Measurements from ENCODE around the gene P4HB.
A peak's percentile ranks its signal among the peaks of the same experiment; 100 is the strongest.

The P4HB gene

GRCh38 chr17:81895400-81895799 lies 35.1 kb upstream of the P4HB start:
- no peak for DNase-seq

DNA sequence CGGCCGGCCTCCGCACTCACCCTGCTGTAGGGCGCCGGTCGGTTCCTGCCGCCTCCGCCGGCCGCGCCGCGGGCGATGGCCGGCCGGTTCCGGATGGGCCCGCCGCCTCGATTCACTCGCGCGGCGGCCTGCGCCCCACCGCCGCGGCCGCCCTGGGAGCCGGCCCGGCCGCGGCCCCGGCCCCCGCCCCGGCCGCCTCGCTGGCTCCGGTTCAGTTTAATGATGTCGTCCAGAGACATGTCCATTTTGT lies 30.9 kb upstream of the P4HB start:
- DNase-seq: no peak

DNA sequence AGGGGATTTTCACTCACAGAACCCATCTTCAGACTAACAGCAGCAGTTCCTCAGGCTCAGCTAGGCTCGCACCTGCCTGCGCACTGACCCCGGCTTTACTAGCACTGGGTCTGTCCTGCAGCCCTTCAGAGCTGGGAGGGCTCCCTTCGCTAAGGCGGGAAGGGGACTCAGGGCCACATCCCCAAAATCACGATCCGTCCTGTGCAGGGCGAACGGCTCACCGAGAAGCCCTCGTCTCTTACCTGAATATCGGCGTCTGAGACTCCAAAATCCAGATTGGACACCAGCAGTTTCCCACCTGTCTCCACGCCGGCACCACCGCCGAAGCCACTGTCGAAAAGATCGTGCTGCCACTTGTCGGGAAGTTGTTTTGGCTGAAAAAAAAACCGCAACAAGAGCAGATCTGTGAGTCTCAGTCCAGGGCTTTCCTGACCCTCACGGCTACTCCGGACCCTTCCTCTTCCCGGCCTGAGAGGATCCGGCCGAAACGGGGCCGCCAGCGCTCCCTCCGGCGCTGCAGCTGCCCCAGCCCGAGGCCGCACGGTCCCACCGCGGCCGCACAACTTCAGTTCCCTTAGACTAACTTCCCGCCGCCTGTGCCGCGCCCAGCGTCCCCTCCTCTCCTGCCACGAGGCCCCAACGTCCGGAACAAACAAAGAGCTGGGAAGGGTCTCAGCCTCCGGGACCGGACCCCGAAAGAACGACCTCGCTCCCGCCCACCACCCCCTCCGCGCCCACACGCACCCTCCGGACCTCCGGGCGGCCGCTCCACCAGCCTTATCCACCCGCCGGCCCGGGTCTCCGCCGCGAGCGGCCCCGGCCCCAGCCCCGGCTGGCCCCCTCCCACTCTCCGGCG lies 30.3 kb upstream of the P4HB start:
- DNase-seq: no peak

- DNase-seq: no peak
These were observed 29.3 kb upstream of the P4HB start for GRCh38 chr17:81889602-81890001.

GRCh38 chr17:81888988-81889595 lies 28.8 kb upstream of the P4HB start:
- DNase-seq: no peak

DNA sequence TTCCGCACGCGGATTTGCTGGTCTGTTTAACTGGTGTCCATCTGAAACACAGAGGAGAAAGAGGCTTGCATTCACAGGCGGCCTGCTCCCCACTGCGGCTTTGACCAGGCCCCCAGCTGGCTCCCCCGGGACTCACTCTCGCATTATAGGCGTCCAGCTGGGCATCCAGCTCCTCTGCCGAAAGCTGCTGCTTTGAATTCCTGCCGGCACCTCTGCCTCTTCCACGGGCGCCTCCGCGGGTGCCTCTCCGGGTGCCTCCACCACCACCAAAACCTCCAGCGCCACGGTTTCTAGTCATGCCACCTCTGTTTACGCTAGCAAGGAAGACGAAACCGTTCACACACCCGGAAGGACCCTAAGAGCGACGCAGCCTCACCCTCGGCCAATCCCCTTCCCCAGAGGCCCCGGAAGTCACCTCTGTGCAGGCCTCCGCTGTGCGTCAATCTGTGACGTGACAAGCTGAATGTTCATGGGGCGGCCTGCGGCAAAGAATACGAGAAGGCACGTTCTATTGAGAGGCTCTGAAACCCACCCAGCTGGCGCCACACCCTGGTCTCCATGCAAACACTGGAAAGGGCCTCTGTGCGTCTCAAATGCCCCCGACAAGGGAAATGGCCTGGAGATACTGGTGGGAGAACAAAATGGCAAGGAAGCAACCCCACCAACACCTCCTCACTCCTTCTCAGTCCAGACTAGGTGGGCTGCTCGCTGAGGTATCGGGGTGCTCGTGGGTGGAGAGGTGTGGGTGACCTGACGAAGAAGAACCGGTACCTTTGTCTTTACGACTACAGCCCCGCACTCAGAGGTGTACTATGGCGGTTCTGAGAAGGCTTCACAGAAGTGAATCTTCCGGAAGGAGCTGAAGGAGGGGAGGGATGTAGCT lies 28.0 kb upstream of the P4HB start:
- DNase-seq: no peak

DNA sequence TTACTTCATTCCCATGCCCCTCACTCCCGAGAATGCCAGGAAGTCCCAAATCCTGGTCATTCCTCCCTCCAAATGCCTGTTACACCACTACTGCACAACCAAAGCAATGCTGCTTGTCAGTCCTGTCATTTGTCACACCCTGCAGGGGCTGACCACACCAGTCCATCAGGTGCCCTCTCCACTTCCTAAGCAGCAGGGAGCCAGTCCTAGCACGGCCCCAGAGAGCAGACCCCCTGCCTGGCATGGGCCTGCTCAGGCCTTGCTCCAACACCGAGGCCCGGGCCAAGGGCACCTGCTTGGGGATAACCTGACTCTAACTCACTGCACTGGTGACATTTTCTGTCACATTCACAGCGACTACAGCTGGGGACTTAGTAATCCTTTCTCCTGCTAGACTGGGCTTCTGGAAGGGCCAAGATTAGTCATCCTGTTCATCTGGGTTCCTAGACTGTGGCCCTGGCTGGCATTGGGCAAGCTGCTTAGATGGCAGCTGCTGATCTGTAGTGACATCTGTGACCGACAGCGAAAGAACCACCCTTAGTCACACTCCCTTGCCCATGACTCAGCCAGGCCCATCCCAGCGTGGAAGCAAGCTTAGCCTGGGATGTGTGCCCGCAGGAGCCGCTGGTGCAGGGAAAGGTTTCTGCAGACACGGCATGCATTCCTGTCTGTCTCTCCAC lies 25.7 kb upstream of the P4HB start:
- DNase-seq: no peak

DNA sequence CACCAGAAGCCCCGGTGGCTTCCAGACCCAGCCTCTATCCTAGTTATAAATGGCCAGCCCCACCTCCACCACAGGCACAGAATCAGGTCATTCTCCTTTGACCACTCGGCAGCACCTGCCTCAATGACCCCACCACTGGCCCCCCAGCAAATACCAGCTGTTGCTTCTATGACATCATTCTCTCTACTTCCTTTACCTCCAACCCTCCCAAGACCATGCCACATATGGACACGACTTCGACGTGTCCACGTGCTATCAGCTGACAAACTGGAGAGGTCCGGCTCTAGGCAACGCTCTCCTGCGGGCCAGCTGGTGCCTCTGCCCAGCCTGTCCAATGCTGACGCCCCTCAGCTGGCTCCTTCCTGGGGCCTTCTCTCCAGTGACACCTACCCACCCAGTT lies 25.1 kb upstream of the P4HB start:
- no peak for DNase-seq

DNA sequence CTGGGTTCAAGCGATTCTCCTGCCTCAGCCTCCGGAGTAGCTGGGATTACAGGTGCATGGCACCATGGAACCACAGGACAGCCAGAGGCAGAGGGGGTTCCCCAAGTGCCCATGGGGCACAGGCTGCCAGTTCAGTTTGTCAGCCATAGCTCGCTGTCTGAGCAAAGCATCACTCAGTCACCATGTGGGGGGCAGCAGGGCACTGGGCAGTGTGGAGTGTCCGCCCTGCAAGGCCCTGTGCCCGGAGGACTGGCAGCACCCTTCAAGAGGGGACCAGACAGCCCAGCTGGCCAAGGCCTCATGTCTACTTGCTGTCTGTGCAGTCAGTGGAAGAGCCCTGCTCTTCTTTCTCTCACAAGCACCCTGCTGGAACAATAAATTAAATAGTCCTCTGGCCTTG lies 24.6 kb upstream of the P4HB start:
- DNase-seq: no peak

- DNase-seq: no peak
These were observed 24.2 kb upstream of the P4HB start for GRCh38 chr17:81884520-81884919.

- DNase-seq: no peak
These were observed 18.8 kb upstream of the P4HB start for GRCh38 chr17:81879121-81879520.

DNA sequence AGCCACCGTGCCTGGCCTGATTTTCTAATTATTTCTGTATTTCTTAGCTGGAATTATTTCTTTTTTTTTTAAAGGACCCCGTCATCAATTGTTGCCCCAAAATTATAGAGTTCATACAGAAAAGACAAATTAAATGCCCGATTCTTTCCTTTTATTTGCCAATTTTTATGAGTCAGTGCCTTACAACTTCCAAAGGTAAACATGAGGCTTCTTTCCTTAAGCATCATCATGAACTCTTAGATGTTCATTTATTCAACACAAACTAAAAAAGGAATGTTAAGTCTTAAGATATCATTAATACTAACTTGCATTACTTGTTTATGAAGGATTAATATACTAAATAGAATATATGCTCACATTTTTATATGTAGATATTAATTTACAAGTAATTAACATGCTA lies 18.0 kb upstream of the P4HB start:
- DNase-seq: no peak

GRCh38 chr17:81877569-81877968 lies 17.2 kb upstream of the P4HB start:
- DNase-seq: no peak

GRCh38 chr17:81871387-81872230 lies 11.3 kb upstream of the P4HB start:
- peak; percentile 91 for DNase-seq

DNA sequence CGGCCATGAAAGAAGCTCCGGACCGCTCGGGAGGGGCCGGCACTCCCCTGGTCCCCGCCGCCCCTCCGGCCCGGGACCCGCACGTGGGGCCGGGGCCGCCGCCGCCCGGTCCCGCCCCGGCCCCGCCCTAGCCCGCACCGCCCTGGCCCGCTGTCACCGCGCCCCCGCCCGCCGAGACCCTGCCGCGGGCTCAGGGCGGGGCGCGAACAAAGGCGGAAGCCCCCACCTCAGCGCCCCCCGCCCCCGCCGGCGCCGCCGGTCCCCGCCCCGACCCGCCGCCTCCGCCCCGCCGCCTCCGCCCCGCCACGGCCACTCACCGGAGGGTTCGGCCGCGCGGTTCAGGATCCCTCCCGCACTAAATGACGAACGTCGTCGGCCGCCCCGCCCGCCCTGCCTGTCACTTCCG lies 10.6 kb upstream of the P4HB start, which contains the start of gene ARHGDIA:
TSS of gene ARHGDIA (minus strand) at position 357 of the 406 bp plus-strand sequence. CDS start 1,407 bp downstream, outside the sequence.
- DNase-seq: no peak

- no peak for DNase-seq
These were observed 10.0 kb upstream of the P4HB start for GRCh38 chr17:81870131-81870980.

- no peak for DNase-seq
These were observed 9.1 kb upstream of the P4HB start for GRCh38 chr17:81869221-81870130.

DNA sequence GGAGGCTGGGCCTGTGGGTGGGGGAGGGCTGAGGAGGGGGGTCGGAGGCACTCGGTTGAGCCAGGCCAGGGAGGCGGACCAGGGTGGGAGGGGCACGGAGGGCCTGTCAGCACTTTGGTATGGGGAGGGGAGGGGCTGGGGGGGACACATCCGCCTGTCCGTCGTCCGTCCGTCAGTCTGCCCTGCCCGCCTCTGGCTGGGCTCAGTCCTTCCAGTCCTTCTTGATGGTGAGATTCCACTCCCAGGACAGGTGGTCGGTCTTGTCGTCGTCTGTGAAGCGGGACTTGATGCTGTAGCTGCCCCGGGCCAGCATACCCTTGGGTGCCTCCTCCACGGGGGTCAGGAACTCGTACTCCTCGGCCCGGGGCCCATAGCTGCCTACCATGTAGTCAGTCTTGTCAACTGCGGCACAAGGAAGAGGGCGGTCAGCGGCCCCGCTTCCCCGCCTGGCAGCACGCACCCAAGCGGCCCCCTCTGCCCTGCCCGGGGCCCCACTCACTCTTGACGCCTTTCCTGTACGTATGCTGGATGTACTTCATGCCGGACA lies 8.4 kb upstream of the P4HB start:
- DNase-seq: no peak

DNA sequence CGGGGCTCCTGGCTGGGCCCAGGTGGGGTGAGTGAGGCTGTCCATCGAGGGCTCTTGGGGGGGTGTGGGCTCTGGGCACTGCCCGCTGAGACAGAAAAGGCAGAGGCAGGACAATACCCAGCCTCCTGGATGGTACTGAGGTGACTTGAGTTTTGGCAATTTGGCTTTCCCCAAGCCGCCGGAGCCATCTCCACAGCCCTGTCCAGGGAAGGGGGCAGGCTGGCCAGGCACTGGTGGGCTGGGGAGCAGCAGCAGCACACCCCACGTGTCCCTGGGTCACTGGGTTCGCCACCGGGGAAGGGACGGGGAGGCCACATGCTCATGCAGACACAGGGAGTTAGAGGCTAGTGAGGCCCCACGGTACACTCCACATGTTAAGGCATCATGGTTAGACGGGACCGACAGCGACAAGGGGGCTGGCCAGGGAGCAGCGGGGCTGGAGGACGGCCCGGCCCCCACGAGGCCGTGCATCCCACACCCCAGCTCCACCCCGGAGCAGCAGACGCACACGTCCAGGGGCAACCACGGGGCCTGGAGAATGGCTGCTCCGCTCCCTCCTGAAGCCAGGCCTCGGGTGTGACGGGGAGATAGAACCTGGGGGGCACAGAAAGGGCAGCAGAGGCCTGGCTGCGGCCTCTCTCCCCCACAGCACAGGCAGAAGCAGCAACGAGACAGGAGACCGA lies 7.8 kb upstream of the P4HB start:
- DNase-seq: no peak
